Measurements from ENCODE around the gene C1orf159.
"Not testable (repeated sequence)": the region's sequence is repeated elsewhere in the genome, so short reads cannot be mapped to it uniquely, and the experiment has no call there.

The C1orf159 gene

GRCh38 chr1:1110561-1110971 lies 5.3 kb downstream of the C1orf159 start:
- H3K4me3 ChIP-seq (replicated peaks; ENCODE audit: low read depth, low read length), result no peak overlapping the region
- DNase-seq (ENCODE audit: low read depth), result no peak
- no peak for TF ChIP-seq CTCF (IDR thresholded peaks at IDR 0.05; ENCODE audit: low read length, missing control alignments)

GRCh38 chr1:1109743-1110142 lies 6.1 kb downstream of the C1orf159 start:
- TF ChIP-seq CTCF (IDR thresholded peaks at IDR 0.05; ENCODE audit: low read length, missing control alignments), result no peak
- DNase-seq (ENCODE audit: low read depth), result no peak
- no peak overlapping the region for H3K4me3 ChIP-seq (replicated peaks; ENCODE audit: low read depth, low read length)

- TF ChIP-seq CTCF (IDR thresholded peaks at IDR 0.05; ENCODE audit: low read length, missing control alignments), result no peak
- no peak overlapping the region for H3K4me3 ChIP-seq (replicated peaks; ENCODE audit: low read depth, low read length)
- no peak for DNase-seq (ENCODE audit: low read depth)
Measured at GRCh38 chr1:1106510-1107221, 9.2 kb downstream of the C1orf159 start.

- not testable (repeated sequence) for H3K4me3 ChIP-seq (replicated peaks; ENCODE audit: low read depth, low read length); DNase-seq (ENCODE audit: low read depth)
Measured at GRCh38 chr1:1104152-1104551, 11.7 kb downstream of the C1orf159 start.

GRCh38 chr1:1101503-1101902 lies 14.4 kb downstream of the C1orf159 start:
- no peak for TF ChIP-seq CTCF (IDR thresholded peaks at IDR 0.05; ENCODE audit: low read length, missing control alignments)

GRCh38 chr1:1100296-1100695 lies 15.6 kb downstream of the C1orf159 start:
- no peak for DNase-seq (ENCODE audit: low read depth)
- no peak overlapping the region for H3K4me3 ChIP-seq (replicated peaks; ENCODE audit: low read depth, low read length)
- TF ChIP-seq CTCF (IDR thresholded peaks at IDR 0.05; ENCODE audit: low read length, missing control alignments), result no peak

More at GRCh38 chr1:1101503-1101902, 14.4 kb downstream of the C1orf159 start:
- H3K4me3 ChIP-seq (replicated peaks; ENCODE audit: low read depth, low read length), result no peak overlapping the region
- DNase-seq (ENCODE audit: low read depth), result no peak

- no peak for TF ChIP-seq CTCF (IDR thresholded peaks at IDR 0.05; ENCODE audit: low read length, missing control alignments)
- H3K4me3 ChIP-seq (replicated peaks; ENCODE audit: low read depth, low read length), result no peak overlapping the region
- no peak for DNase-seq (ENCODE audit: low read depth)
Measured at GRCh38 chr1:1099506-1100183, 16.2 kb downstream of the C1orf159 start.

Measured in fibroblast of pulmonary artery (primary cell).